SHP77 (cell line): ENCODE results near the gene LMAN2.

Experiments
- DNase-seq, 2 experiments: peaks; one replicate each; lab custom pipeline; 2025; lab: John Stamatoyannopoulos, UW

The LMAN2 gene, protein sequence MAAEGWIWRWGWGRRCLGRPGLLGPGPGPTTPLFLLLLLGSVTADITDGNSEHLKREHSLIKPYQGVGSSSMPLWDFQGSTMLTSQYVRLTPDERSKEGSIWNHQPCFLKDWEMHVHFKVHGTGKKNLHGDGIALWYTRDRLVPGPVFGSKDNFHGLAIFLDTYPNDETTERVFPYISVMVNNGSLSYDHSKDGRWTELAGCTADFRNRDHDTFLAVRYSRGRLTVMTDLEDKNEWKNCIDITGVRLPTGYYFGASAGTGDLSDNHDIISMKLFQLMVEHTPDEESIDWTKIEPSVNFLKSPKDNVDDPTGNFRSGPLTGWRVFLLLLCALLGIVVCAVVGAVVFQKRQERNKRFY

GRCh38 chr5:177351392-177352329 is at the start of gene LMAN2:
Gene LMAN2, minus strand, starts transcription at chr5:177351668. Its CDS starts 21 bp downstream, at chr5:177351647.
- peak; percentile 90 for DNase-seq

DNA sequence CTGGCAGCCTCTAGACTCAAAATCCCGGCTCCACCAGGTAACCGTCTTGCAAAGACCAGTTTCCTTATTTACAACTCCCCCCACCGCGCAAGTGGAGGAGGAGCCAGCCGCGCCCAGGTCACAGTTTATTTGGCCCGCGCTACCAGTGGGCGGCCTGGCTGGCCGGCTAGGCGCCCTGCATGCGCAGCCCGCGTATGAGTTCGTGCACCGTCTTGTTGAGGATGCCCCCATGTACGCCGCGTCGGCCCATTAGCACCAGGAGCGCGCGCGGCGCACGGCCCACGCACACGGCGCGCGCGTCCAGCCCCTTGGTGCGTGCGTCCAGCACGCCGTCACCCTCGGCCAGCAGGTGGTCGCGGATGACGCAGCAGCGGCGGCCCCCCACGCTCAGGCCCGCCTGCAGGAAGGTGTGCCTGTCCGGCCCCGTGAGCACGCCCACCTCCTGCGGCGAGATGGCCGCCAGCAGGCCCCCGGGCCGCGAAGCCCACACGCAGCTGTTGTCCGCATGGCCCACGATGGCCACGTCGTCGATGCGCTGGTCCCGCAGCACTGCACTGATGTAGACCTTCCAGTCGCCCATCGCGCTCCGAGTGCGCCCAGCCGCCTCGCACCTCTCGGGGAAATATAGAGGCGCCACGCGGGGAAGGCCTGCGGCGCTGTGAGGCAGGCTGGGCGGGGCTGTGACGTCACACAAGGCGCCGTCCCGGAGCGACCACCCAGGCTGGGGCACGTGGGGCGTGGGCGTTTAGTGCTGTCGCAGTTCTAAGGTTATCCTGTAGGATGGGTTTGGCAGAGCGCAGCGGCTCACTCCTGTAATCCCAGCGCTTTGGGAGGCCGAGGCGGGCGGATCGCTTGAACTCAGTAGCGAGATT is 48.8 kb upstream of the LMAN2 start, which contains the start of gene PFN3:
PFN3 (minus strand) TSS at position 665 of the 872 bp plus-strand sequence; CDS start at position 580, 85 bp downstream.
- no peak for DNase-seq

DNA sequence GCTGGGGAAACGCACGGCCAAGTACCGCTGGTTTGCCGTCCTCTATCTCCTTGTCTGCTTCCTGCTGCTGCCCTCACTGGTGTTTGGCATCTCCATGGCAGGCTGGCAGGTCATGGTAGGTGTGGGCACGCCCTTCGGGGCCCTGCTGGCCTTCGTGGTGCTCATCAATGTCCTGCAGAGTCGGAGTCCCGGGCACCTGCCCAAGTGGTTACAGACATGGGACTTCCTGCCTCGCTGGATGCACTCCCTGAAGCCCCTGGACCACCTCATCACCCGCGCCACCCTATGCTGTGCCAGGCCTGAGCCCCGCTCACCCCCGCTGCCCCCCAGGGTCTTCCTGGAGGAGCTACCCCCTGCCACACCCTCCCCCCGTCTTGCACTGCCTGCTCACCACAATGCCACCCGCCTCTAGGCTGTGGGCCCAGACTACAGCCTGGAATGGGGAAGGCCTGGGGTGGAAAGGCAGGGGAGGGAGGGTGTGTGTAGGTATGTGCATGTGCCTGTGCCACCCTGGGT is 46.5 kb upstream of the LMAN2 start:
- no peak for DNase-seq

GRCh38 chr5:177396807-177397206 is 45.3 kb upstream of the LMAN2 start:
- no peak for DNase-seq

- no peak for DNase-seq
Observed at GRCh38 chr5:177396078-177396477, 44.6 kb upstream of the LMAN2 start.

DNA sequence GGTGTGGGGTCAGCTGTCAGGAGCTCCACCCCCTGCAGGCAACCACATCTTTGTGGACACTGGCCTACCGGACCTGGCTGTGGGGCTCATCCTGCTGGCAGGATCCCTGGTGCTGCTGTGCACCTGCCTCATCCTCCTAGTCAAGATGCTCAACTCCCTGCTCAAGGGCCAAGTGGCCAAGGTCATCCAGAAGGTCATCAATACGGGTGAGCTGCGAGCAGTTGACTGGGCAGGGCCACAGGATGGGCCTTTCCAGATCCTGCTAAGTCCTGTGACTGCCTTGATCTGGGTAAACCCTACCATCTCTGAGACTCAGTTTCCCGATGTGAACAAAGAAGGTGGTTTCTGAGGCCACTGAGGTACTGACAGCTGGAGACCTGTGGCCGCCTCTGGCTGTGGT is 42.5 kb upstream of the LMAN2 start:
- no peak for DNase-seq

- DNase-seq, result no peak
Observed at GRCh38 chr5:177393206-177393765, 41.8 kb upstream of the LMAN2 start.

DNA sequence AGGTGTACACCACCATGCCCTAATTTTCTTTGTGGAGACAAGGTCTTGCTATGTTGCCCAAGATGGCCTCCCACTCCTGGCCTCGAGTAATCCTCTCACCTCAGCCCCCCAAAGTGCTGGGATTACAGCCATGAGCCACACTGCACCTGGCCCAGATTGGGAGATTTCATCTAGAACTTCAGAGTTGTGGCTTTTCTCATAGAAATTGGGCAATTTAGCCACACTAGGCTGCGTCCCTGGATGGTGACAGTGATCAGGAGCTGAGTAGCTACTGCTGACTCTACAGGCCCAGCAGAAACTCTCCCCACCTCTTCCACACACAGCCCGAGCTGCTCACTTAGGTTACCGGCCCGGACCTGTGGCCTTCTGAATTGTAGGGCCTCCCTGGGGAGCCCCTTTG is 41.3 kb upstream of the LMAN2 start:
- DNase-seq, result no peak

DNA sequence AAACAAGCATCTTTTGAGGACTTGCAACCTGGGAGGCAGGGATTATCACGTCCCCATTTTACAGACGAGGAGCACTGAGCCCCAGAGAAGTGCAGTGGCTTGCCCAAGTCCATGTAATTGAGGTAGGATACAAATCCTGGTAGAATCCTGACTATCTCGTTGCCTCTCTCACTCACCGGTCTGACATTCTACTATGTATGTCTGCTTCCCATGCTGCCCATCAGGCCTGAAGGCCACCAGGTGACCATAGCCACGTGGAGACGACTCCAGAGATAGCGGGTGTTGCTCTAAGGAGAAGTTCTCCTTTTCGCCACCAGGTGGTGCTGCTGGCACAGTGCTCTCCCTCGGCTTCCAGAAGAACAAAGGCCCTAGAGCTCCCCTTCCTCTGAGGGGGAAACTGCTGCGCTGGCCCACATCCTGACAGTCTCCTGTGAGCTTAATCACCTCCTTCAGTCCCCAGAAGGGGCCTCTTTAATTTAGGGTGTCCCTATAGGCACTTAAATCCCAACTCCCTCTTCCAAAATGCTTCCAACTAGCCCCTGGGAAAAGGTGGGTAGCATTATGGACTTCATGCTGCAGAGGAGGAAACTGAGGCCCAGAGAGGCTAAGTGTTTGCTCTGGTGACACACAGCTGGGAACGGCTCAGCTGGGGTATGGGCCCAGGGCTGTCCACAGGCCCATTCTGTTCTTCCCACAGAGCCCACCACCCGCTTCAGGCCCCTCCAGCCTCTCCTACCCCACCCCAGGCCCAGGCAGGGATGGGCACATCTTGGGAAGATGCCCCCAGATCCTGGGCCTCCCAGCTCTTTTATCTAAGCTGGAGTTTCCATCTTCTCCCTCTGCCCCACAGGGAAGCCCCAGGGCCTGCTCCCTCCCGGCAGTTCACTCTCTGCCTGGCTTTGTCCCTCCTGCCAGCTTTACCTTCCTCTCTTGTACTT is 39.2 kb upstream of the LMAN2 start:
- DNase-seq, result peak; percentile 76 to 85

DNA sequence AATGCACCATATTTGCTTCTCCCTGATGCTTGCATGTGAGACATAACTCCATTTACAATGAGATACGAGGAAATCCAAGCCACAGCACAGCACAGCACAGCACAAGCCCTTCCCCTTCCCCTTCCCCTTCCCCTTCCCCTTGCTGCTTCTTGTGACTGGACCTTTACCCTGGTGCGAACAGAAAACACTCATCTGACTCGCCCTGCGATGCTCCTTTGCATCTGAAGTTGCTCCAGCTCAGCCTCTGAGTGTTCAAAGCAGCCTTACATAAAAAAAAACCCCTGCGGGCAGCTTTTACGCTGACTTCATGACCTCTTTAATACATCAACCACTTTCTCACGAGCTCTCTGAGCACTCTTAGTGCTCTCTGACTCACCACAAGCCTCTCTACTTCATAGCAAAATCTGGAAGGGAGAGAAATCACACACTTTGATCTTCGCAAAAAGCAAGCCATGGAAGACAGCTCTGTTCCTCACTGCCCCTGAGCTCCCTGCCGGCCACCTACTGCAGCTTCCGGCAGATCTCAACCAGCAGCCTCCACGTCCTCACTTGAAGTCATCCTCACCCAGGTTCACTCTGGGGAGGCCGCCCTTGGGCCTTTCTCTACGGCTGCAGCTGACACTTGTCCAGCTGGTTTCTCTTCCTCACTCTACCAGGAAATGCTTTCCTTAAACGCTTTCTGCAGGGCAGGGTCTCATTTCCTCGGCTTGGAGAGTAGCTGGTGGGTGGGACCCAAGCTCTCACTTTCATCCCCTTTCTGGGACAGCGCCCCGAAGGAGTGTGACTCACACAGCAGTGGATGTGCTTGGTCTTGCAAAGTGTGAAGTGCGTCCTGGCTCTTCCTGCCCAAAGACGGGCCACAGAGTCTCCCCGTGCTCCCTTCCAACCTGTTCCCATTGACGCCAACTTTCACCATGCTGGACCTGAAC is 38.0 kb upstream of the LMAN2 start:
- DNase-seq, result peak in 1 of 2 experiments; percentile 17

DNA sequence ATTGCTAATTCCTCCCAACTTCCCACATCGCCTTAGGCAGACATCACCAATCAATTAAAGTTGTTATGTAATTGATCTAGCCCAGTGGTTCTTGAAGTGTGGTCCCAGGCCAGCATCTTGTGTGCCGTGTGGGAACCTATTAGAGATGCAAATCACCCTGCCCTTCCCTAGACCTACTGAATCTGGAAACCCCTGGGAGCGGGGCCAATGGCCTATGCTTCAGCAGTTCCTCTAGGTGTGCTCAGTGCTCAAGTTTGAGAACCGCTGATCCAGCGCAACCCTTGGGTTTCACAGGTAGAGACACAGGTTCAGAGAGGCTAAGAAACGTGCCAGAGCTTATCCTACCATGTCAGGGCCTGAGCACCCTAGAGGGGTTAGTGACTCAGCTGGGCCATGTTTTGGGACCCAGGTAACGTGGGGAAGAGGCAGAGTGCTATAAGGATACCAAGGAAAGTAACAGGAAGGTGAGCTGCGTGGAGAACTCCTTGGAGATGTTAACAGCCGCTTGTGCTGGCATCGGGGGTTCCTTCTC is 37.1 kb upstream of the LMAN2 start:
- DNase-seq, result no peak

DNA sequence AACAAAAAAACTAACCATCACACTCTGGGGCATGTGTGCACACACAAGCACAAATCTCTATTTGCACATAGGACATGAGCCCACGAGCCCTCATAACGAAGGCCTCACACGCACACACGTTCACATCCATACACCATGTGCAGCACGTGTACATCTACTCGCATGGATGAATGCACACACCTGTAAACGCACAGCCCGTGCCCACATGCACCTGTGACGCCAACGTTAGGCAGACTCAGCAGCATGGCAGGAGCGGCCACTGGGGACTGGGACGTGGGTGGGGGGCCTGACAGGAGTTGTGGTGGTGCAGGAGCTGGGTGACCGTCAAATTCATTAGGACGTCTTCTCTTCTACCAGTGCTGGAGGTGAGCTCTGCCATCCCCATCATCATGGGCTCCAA is 35.9 kb upstream of the LMAN2 start:
- DNase-seq, result no peak

- no peak for DNase-seq
Observed at GRCh38 chr5:177386542-177386941, 35.1 kb upstream of the LMAN2 start.

DNA sequence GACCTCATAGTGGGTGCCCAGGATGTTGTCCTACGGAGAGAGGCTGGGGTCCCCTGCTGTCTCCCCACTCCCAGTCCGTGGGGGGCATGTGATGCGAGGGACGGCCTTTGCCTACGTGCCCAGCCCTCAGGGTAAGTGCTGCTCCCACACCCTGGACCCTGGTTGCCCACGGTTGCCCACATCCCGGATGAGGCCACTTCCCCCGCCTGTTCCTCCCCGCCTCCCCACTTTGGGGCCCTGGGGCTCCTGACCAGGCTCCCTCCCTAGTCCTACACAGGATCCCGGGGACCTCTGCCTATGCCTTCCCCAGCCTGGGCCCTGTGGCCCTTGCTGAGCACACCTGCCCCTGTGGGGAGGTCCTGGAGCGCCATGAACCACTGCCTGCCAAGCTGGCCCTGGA is 34.3 kb upstream of the LMAN2 start:
- DNase-seq, result no peak

DNA sequence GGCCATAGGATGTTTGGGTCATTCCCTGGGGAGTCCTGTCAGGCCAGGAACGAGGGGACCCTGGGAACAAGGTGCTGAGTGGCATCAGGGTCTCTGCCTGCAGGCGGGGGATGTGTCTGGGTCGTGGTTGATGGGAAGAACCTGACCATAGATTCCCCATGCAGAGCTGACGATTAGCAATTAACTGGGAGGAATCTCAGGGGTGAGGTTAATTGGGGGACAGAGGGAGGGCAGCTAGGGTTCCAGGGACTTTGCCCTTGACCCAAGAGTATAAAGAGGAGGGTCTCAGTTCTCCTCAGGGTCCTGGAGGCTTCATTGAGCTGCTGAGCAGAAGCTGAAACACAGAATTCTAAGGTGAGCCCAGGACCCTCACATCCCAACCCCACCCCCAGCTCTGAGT is 32.7 kb upstream of the LMAN2 start, which contains the start of gene SLC34A1:
SLC34A1 (plus strand) TSS at position 301 of the 400 bp plus-strand sequence. CDS start 1,308 bp downstream, outside the sequence.
- DNase-seq, result no peak

DNA sequence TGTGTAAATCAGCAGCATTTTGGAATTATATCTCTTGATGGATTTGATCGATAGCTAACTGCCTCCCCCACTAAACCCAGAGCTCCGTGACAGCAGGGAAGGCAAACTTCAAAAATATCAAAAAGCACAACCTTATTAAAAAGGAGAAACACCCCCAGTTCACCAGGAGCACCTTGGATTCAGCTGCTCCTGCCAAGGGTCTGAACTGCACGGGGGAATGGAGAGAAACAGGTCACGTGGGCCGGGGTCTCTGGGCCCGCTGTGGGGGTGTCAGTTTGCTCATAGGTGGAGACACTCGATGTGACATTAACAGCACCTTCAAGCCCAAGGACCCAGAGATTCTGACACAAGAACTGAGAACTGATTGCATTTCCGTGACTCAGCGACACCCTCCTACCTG is 31.7 kb upstream of the LMAN2 start:
- DNase-seq, result no peak

GRCh38 chr5:177382423-177383029 is 31.1 kb upstream of the LMAN2 start:
- DNase-seq, result peak in 1 of 2 experiments; percentile 7

GRCh38 chr5:177380805-177381126 is 29.3 kb upstream of the LMAN2 start:
- no peak for DNase-seq
